Activated CD4-positive, alpha-beta T cell treated with anti-CD3 and anti-CD28 coated beads, Interleukin-2, Interleukin-6, amounts not matched to agents 100 ng/mL and 50 ng/mL, durations not matched to agents 16 hours and 8 hours (primary cell): ENCODE data around the gene SHROOM1.

ENCODE experiments used
- DNase-seq: peaks from one replicate; pipeline ENCODE4 v3.0.0-alpha.2; 2020

SHROOM1 gene

DNA sequence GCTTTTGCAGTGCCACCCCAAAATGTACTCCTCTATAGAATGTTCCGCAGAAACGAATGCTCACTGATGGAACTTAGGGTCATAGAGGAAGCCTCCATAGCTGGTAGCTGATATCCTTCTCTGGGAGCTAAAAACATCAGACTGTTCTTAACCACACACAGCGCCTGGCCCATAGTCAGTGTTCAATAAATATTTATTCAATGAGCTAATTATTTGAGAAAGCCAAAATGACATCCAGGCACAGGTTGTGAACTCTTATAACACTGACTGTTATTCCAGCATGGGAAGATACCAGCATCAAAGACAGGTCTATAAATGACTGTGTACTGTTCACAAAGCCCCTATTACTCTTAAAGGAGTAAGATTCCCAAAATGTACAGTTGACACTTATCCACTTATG, 22.9 kb upstream of the SHROOM1 start:
- DNase-seq: no peak

GRCh38 chr5:132850066-132850465, 19.6 kb upstream of the SHROOM1 start:
- no peak for DNase-seq

- no peak for DNase-seq
These were observed 18.9 kb upstream of the SHROOM1 start for GRCh38 chr5:132849347-132849746.

DNA sequence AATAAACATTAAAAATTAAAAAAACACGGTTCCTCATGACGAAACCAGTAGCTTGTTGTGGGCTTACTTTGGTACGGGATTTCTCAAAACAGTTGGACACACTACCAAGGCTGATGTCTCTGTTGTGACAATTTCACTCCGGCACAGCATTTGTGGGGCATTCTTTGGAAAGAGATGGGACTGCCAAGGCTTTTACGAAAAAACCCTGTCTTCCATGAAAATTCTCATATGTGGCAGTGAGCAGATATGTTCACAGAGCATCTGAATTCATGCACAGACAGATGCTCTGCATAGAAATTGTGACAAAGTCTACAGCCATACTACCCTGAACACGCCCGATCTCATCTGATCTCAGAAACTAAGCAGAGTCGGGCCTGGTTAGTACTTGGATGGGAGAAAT, 17.8 kb upstream of the SHROOM1 start:
- no peak for DNase-seq

- no peak for DNase-seq
These were observed 10.9 kb upstream of the SHROOM1 start for GRCh38 chr5:132841305-132841704.

GRCh38 chr5:132840896-132841295, 10.4 kb upstream of the SHROOM1 start:
- DNase-seq: no peak

DNA sequence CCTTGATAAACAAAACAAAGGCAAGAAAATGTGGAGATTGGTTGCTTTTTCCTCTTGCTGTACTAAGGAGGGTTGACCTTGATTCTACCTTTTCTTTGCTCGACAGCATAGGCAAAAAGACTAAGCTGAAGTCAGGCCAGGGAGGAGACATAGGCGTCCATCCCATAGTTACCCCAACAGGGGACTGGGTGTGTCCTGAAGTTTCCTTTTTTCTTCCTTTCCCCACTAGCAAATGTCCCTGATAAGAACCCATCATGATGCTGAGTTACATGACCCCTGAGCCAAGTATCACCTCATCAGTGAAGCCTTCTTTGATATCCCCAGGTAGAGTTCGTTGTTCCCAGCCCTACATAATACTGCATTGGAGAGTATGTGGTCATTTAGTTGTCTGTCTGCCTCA, 9.9 kb upstream of the SHROOM1 start:
- no peak for DNase-seq

DNA sequence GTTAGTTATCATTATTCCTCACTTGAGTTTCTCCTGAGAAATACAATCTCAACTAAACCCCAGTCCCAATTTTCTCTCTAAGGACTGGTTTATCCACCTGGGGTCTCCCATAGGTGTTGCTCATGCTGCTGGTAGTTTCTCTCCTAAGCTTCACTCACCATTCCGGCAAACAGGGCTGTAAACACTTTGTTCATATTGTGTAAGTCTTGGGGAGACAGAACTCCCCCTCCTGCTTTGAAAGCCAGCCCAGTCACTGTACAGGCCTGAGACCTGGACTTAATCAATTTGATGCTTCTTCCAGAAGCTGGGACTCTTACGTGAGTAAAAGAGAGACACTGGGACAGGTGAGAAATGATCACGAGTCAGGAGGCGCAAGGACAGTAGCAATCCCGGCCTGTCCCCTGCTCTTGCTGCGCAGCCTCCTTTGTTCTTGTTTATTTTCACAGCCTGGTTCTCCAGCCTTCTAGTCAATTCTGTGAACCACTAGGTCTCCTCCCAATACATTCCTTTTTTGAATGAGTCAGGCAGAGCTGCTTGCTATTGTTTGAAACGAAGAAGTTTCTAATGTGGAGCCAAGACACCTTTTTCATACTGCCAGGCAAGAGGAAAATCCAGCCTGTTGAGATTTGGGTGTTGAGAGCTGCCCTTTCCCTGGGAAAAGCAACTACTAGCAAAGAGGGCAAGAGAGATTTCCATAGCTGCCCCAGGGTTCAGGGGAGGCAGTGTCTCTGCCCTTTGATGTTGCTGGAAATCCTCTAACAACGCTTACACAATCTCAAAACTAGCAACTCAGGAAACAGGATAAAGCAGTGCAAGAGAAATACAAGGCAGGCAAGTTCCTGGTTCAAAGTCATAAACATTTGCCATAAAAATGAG, 9.2 kb upstream of the SHROOM1 start:
- no peak for DNase-seq

DNA sequence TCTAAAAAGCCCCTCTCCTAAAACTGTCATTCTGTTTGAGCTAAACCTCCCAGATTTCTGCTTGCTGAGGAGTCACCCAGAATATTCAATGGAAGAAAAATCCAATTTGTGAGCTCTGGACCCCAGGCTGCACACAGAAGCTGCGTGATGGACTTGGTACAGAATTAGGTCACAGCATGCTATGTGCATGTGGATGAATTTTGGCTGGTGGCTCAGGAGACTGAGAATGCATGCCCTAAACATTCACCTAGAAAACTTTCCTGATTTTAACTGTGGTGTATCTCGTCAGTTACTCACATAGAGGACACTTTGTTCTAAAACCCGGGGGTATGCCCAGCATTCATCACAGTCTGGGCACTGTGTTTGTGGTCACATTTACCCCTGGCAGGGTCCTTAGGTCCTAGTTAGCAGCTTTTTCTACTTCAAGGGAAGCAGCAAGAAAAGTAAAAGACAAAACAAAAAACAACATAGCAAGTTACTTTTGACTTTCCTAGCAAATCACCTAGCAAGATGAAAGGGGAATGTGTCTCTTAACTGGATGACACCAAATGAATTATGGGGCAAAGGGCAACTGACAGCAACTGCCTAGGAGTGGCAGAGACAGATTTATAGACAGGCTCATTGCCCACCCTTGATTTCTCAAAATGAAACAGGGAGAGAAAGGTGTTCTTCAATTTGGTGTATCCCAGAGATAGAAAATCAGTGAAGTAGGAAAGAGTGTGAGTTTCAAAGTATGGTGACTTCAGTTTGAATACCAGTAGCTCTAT, 8.3 kb upstream of the SHROOM1 start:
- DNase-seq: no peak

DNA sequence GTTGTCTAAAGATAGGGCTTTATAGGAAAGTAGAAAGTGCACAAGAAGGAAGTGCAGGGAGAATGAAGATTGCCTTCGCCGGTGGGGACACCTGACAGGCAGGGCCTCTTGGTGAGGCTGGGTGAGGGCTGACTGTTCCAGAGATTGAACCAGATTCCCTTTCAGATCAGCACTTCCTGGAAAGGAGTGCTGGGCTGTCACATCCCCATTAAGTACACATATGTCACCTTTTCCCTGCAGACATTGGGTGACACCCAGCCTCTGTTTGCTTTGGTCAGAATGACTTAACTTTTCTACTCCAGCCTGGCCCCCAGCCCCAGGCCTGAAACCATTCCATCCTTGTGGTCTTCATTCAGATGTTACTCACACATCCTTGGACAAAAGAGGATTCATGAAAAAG, 7.4 kb upstream of the SHROOM1 start:
- no peak for DNase-seq

DNA sequence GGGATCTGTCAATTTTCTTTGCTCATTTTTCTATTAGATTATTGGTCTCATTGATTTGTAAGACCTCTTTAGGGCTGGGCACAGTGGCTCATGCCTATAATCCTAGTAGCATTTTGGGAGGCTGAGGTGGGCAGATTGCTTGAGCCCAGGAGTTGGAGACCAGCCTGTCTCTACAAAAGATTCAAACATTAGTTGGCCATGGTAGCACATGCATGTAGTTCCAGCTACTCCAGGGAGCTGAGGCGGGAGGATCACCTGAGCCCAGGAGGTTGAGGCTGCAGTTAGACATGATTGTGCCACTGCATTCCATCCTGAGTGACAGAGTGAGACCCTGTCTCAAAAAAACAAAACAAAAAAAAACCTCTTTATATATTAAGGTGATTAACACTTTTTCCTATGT, 6.4 kb upstream of the SHROOM1 start:
- DNase-seq: no peak

DNA sequence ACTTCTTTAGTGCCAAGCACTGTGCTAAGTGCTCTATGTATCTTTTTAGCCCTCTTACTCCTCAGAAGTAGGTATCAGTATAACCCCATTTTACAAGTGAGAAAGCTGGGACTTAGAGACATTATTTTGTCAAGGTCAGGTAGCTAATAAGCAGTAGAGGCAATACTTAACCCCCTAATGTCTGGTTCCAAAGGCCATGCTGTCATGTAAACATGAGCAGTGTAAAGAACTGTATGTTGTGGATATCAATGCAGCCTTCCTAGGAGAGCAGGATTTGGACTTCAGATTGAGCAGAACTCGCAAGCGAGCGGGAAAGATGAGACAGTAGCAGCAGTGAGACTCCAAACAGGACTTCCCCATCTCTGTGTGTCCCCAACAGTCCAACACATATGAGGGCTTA, 3.6 kb upstream of the SHROOM1 start:
- DNase-seq: no peak

DNA sequence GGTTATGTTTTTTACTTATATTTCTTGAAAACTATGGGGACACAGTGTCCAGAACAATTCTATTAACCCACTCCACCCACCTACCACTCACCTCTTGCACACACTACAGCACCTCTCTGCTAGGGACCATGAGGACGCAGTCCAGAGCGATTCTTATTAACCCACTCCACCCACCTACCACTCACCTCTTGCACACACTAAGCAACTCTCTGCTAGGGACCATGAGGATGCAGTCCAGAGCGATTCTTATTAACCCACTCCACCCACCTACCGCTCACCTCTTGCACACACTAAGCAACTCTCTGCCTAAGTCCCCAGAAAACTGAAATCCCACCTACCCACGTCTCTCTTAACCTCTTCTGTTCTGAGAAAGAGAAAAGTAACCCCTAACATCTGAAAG, 2.2 kb upstream of the SHROOM1 start:
- no peak for DNase-seq

DNA sequence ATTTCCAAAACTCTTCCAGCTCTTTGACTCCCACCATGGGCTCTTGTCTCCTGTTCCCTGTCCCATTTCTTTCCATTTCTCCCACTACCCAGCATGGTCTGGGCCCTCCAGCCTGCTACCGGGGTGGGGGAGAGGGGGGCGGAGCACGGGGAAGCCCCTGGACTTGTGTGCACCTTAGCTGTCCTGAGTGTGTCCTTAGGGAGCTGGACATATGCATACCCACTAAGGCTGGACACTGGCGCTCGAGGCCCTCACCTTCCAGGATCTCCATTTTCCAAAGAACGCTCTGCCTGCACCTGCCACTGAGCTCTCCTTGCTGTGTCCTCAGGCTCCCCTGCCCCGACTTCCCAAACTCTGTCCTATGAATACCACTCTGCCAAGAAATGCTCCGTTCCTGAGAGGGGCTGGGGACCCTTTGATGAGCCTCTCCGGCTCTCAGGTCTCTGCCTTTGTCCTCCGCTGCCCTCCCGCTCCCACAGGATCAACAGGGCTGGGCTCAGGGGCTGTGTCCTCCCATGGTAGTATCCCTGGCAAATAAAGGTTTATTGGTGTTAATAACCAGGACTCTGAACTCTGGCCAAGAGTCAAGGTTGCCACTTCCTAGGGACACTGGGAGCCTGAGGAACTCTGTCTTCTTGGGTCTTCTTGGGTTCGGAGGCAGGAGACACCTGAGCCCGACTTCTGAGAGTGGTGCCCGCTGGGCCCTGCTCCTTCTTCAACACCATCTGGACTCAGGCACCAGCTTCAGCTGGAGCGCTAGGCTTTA, 831 bp upstream of the SHROOM1 start:
- DNase-seq: no peak

DNA sequence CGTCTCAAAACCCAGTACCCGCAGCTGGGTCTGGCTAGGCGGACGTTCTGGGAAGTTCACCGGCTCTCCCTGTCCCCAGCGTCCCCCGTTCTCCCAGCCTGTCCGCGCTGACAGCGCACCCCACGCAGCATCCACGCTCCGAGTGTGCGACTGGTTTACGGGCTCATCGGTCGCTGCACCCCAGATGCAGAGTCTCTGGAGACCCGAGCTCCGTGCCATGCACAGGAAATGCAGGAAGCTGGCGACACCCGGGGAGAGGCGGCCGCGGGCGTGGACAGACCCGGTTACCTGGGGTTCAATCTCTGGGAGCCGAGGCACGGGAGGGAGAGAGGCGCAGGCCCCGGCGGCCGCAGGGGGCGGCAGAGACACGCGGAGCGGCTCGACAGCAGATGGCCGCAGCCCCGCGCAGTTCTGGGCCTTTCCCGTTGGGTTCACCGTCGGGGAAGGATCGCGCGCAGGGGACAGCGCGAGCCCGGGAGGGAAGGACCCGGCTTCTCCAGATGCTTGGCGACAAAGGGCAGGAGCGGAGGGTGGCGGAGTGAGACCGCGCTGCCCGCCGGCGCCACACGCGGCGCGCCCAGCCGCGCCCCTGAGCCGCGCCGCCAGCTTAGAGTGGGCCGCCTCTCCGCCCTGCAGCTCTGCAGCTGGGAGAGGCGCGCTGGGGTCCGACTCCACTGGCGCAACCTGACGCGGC, 558 bp downstream of the SHROOM1 start:
- peak; percentile 76 for DNase-seq

DNA sequence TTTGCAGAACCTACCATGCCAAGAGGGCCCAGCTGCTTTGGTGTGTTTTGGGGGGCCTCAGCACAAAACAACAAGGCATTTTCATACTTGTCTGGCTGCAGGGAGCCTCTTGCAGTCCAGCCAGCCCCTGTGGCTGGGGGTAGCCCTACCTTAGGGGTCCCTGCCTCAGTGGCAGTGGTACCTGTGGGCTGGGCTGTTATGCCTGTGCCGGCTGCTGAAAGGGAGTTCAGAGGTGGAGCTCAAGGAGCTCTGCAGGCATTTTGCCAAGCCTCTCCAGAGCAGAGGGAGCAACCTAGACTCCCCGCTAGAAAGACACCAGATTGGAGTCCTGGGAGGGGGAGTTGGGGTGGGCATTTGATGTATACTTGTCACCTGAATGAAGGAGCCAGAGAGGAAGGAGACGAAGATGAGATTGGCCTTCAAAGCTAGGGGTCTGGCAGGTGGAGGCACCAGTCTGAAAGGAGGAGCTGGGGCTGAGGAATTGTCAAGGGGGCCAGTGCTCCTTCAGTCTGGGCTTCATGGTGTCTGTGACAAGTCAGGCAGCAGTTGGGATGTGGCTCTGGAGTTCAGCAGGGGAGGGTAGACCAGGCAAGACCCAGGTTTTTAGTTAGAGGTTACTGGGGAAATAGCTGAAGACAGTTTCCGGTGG, 1.5 kb downstream of the SHROOM1 start:
- no peak for DNase-seq

- no peak for DNase-seq
These were observed 2.3 kb downstream of the SHROOM1 start for GRCh38 chr5:132827943-132828673.

- DNase-seq: no peak
These were observed 3.9 kb downstream of the SHROOM1 start for GRCh38 chr5:132826424-132827082.

DNA sequence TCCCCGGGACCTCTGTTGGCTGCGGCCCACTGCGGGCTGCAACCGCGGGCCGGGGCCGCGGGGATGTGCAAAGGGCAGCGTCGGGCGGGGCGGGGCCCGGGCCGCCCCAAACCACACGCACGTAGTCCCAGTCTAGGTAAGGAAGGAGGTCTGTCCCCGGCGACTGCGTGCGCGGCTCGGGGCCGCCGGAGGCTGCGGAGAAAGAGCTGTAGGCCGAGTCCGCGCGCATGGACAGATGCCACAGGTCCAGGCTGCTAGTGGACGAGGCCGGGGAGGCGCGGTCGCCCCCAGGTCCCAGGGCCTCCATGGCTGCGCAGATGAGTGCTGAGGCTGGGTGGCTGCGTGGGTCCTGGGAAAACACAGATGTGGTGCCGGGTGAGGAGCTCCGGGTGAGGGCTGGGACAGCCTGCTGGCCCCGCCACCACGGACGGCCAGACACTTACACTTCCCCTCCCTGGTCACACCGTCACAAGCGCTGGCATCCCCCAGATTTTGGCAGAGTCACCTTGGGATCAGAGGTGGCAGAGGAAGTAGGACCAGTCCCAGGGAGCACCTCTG, 4.5 kb downstream of the SHROOM1 start:
- no peak for DNase-seq

- DNase-seq: no peak
These were observed 5.2 kb downstream of the SHROOM1 start for GRCh38 chr5:132825033-132825833.
